Measurements from ENCODE around the gene NFATC1.

The NFATC1 gene

DNA sequence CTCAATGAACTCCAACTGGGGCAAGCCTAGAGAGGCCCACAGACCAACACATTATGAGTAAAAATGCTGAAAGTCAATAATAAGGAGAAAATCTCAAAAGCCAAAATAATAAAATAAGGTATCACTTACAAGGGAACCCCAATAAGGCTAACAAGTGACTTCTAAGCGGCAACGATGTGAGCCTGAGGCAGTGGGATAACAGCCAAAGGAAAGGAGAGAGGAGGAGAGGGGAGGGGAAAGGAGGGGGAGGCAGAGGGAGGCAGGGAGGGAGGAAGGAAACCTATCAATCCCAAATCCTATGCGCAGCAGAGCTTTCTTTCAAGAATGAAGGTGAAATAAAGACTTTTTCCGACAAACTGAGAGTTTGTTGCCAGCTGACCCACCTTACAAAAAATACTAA is 6.0 kb upstream of the NFATC1 start:
- no peak for DNase-seq (ENCODE audit: low read depth)

DNA sequence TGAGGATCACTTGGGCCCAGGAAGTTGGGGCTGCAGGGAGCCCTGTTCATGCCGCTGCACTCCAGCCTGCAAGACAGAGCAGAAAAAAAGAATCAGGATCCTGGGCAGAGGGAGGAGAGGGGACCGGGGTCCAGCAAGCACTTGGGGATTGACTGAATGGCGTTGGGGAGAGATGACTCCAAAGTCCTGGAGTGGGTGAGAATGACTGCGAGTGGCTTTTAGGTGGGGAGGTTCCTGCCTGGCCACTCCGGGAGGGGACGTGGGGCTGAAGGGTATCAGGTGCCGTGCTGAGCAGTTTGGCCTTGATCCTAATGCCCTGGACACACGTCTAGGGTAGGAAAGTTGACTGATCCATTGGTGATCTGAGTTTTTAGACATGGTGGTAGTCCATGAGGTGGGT is 3.5 kb upstream of the NFATC1 start:
- no peak for DNase-seq (ENCODE audit: low read depth)

DNA sequence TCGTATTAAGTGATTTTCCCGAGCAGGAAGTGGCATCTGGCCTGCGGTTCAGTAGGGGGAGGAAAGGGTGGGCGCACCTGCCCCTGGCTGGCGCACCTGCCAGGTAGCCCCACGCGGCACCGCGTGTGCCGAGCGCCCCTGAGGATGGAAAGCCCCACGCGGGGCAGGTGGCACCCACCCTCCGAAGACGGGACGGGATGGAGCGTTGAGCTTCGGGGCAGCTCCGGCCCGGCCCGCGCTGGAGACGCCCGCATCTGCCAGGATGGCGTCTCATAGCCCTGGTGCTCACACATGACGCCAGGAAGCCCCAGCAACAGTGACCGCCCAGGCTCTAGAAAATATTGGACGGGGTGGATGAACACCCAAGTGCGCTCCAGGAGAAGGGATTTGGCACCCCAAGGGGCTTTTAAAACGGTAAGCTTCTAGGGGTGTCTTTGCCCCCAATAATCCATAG is 2.5 kb upstream of the NFATC1 start:
- DNase-seq (ENCODE audit: low read depth) = no peak

DNA sequence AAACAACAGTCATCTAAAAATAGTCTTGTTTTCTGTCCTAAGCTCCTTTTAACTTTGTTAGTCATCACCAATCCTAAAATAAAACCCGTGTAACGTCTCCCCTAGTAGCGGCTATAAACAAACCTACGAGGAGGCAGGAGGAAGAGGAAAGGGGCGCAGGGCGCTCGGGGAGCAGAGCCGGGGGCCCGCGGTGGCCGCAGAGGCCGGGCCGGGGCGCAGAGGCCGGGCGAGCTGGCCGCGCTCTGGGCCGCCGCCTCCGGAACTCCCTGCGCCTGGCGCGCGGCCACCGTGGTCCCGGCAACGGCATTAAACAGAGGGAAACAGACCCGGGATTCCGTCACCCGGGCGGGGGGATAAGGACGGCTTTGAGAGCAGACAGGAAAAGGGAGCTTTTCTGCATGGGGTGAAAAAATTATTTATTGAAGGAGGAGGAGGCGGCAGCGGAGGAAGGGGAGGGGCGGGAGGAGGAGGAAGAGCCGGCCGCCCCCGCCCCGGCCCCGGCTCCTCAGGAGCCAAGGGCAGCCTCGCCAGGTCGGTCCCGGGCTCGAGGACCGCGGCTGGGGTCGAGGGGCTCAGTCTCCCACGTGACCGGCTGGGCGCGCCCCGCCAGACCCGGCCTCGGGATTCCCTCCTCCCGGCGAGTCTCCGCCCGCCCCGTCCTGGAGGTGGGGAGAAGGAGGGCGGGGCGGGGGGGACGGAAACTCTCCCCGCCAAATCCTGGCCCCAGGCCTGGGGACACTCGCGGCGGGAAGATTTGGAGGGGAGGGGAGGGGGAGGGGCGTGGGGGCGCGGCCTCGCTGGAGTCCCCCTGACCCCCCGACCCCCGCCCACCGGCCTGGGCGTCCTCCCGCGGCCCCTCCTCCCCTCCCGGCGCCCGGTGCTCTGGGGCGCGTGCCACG is 1.8 kb upstream of the NFATC1 start:
- DNase-seq (ENCODE audit: low read depth) = no peak

DNA sequence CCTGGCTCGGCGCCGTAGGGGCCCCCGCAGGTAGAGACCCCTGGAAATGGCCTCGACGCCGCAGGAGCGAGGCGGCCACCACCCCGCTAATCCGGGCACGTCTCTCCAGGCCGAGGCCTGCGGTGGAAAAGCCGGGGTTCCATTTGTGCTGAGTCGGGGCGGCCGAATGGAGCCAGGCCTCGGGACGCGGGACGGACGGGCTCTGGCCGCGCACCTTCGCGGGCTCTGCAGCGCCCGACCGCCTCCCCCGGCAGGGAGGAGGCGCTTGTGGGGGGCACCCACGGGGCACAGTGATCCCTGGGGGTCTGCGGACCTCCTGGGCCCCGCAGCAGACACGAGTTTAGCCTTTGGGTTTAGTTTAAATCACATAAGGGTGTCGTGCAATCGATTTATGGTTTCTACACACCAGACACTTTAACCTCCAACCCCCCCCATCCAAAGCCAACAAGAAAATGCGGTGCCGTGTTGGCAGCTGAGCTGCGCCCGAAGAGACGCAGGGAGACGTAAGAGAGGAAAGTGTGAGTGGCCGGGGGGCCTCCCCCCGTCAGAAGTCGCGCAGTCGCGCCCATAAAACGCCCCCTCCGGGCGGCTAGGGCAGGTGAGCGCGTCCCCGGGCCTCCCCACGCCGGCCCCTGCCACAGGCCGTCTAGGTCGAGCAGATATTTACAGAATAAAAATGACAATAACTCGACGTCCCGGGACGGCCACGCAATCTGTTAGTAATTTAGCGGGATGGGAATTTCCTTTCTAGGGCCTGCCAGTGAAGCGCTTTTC is 1.0 kb upstream of the NFATC1 start:
- no peak for DNase-seq (ENCODE audit: low read depth)

DNA sequence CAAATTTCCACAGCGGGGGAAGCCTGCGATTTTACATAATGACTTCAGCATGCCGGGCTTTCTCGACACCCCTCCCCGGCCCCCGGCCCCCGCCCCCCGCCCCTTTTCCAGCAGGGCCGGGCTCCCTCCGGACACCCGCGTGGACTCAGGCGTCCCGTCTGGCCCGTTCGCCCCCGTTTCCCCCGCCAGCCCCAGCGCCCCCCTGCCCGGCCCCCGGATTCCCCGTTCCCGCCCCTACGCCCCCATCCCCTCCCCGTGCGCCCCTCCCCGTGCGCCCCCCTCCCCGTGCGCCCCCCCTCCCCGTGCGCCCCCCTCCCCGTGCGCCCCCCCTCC is 456 bp upstream of the NFATC1 start:
- DNase-seq (ENCODE audit: low read depth) = no peak

DNA sequence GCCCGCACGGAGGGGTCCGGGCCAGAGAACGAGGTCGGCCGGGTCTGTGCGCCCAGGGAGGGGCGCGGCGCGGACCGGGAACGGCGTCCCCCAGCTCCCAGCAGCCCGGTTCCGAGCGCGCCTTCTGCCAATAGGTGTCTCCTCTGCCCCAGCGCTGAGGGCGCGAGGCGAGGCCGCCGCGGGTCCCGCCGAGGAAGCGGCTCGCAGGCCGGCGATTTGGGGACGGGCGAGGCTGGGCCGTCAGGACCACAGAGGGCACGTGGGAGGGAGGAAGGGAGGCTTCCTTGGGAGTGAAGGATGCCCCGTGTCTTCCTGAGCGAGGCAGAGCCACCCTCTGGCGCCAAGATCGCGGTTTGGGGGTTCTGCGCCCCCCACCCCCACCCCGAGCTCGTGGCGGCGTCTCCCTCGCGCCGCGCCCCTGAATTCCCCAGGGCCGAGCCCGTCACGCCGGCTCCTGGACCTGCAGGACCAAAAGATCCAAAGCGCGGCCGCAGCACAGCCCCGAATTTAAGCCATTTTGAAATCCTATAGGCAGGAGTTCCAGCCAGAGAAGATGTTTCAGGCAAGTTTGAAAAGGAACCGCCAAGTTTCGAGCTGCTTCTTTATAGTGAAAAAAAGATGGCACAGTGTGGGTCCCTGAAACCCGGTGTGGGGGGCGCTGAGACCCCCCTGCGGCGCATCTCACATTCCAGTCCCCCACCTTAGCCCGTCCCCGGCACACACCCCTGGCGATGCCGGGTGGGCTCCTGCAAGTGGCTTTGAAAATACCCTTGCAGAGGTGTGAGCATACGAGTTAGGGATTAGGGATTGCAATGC is 909 bp downstream of the NFATC1 start:
- no peak for DNase-seq (ENCODE audit: low read depth)

DNA sequence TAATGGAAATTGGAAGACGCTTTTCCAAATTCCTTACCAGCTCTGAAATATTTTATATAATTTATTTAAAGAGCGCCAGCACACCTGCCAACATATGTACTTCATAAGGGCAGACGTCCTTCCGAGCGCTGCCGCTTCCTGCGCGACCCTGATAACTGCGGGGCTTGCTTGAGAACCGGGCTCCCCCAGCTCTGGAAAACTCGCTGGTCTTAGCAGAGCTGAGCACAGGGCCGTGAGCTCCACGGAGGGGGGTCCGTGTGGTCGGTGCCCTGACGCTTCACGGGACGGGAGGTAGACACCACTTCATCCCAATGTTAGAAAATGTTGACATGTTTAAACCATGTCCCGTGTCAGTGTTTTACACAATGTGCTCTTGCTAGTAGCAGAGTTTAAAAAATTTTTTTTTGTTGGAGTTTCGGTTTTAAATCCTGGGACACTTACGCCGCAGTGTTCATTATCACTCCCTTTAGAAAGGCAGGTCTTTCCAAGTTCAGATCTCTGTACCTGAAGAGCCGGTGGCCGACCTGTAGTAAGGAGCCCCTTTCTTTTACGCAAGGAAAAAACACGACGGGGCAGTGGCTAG is 1.6 kb downstream of the NFATC1 start:
- no peak for DNase-seq (ENCODE audit: low read depth)

DNA sequence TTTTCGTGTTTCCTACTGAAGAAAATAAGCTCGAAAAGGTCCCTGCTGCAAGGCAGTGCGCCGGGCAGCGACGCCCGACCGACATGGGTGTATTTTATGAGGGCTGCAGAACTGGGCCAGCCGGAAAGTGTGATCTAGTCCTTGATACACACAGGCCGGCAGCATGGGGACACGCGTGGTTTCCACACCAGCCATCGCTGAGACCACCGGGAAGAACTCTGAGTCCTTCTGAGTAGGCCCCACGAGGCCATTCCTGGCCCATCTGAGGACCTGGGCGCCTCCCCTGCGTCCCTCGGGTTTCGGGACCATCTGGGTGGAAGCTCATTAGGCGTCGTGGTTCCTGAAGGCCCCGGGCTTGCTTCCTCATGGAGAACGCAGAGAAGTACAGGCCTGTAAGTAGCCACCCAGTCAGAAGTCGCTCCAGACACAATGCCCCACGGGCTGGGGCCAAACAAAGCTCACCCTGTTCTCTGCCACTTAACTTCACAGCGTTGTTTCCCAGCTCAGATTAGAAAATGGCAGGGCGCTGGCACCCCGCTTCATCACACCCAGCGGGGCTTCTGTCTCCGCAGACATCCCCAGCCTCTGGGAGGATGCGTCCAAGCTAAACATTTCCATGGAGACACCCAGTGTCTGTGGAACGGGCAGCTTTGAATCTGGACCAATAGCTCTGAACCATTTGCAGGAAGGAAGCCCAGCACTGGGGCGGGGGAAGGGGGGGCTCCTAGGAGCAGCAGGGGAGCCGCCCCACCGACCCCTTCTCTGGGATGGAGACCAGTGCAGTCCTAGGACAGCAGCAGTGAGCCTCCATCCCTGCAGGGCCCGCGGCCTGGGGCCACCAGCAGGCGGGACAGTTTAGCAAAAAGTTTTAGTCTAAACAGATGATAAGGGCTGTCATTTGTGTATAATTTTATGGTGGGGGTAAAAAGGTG is 2.4 kb downstream of the NFATC1 start:
- DNase-seq (ENCODE audit: low read depth) = no peak

DNA sequence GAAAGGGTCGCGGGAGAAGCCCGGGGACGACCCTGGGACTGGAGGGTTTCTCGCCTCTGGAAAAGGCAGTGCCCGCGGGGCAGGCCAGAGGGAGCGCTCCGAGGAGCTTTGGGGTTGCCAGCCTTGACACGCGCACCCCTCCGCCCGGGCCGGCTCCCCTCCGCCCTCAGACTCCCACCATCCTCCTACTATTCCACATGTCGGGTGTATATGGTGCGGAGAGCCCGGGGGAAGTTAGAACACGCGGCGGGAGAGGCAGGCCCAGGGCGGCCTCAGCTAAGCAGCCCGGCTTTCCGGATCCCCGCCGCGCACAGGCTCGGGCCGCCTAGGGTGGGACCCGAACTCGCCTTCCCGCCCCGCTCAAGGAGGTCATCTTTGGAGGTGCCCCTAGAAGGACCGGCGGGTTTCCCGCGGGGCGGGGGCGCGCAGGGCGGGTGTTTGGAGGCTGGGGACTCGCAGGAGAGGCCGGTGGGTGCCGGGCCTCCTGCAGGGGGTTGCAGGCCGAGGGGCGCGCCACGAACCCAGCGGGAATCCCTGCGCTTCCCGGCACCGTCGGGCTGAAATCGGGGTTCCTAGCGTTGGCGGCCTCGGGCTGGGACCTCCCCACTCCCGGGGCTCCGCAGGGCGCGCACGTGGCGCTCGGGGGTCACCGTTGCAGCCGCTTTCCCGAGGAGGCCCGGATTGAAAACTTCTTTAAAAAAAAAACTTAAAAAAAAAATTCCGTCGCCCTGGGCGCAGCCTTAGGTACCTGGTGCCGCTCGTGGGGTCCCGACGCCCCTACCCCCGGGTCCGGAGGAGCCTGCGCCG is 3.7 kb downstream of the NFATC1 start:
- no peak for DNase-seq (ENCODE audit: low read depth)

DNA sequence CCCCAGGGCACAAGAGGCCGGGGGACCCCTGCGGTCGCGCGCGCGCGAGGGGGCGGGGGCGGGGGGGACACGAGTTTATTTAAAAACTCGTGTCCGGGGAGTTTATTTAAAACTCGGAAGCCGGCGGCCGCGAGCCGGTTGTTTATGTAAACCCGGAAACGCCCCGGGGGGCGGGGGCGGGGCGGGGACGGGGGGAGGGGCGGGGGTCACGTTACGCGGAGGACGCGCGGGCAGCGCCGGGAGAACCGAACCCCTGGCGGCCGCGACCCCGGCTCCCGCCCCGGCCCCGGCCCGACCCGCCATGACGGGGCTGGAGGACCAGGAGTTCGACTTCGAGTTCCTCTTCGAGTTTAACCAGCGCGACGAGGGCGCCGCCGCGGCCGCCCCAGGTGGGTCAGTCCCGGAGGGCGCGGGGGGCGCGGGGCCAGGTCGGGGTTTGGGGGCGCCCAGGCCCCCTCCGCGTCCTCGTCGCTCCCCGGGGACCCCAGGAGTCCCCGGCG is 4.4 kb downstream of the NFATC1 start:
- DNase-seq (ENCODE audit: low read depth) = no peak

DNA sequence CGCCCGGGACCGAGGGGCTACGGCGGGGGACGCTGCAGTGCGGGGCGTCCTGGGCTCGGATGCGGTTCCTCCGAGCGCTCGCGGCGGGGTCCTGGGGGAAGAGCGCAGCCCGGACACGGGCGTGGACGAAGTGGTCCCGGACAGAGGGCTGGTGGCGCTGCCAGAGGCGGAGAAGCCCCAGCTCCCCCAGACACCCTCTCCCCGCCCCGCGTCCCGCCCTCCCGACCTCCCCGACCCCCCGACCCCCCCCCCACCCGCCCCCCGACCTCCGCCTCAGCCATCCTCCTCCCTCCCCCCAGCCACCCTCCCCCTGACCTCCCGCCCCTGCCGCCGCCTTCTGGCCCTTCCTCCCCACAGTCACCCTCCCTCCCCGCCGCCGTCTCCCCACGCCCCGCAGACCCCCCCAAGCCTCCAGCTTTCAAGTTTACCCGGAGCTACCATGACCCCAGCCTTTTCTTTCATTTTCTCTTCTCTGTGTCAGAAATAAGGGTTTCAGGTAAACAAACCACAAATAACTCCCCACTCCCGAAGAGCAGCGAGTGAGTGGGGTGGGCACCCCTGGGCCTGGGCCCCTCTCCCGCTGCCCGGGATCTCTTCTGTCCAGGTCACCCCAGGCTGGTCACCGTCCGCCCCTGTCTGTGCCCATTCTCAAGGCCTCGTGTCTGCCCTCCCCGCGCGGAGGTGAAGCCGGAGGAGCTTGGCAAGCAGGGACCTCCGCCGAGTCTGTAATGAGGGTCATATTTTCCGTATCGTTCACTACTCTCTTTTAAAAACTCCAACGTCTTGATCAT is 5.1 kb downstream of the NFATC1 start:
- no peak for DNase-seq (ENCODE audit: low read depth)

DNA sequence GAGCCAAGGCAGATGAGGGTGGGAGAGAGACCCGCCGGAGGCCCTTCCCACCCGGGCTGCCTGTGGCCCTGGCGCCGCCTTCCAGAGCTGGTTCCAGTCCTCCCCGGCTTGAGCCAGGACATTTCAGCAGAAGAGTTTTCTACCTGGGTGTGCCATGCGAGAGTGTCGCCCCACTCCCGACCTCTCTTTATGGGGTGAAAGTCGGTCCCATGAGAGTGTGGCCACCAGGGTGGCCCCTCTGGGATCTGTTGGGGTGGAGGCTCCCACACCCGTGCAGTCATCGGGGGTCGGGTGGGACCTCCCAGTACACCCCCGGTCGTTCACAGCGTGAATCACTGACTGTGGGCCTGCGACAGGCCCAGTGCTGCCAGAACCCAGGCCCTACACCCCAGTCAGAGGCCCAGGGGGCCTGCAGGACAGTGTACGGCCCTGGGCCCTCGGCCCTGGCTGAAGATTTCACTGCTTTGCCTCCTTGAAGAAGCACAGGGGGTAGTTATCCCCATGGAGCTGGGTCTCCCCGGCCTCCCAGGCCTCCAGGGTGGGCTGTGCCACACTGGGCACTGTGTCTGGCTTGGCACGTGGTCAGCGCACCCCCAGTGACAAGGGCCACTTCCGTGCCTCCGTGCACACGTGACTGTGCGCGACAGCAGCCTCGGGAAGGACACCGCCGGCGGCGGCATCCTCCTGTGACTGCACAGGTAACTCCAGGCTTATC is 5.9 kb downstream of the NFATC1 start:
- DNase-seq (ENCODE audit: low read depth) = no peak

DNA sequence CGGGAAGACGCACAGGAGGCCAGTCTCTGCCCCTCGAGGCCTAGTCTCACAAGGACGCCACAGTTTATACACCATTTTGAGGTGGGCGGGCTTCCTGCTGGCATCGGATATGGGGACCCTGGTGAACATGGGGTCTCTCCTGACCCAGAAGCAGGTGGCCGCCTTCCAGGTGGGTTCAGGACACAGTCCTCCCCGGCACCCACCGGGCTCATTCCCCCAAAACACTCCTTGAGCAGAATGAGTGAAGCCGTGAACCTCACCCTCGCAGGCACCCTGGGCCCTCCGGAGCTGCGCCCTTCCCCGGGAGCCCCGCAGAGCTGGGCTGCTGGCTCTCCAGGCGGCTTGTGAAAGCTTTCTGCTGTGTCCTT is 6.5 kb downstream of the NFATC1 start:
- DNase-seq (ENCODE audit: low read depth) = no peak

DNA sequence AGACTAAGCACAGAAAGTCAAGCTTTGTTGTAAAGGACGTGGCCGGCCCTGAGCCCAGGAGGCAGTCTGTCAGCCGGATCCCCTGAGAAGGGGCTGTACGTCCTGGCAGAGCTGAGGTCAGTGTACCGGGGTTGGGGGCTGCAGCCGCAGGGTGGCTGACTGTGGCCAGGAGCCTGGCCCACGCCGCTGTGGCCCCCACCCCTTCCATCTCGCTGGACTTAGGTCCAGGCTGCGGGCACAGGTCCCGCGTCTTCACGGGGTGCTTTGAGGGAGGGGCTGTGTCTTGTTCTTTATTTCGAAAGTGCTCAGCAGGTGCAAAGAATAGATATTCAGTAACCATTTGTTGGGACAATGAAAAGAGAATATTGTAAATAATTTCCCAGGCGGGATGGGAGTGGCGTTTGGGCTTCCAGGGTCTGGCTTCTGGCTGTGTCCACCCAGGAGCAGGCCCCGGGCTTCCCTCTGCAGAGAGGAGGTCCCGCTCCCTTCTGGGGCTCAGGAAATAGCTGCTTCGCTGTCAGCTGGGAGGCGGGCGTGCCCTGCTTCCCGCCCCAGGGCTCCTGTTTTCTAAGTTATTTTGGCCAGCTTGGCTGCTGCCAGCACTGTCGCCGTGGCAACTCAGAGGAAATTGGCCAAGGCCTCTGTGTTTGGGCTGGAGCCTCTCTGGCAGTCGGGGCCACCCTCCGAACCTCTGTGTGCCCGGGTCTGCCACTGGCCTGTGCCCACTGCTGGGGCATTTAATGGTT is 7.4 kb downstream of the NFATC1 start:
- no peak for DNase-seq (ENCODE audit: low read depth)

DNA sequence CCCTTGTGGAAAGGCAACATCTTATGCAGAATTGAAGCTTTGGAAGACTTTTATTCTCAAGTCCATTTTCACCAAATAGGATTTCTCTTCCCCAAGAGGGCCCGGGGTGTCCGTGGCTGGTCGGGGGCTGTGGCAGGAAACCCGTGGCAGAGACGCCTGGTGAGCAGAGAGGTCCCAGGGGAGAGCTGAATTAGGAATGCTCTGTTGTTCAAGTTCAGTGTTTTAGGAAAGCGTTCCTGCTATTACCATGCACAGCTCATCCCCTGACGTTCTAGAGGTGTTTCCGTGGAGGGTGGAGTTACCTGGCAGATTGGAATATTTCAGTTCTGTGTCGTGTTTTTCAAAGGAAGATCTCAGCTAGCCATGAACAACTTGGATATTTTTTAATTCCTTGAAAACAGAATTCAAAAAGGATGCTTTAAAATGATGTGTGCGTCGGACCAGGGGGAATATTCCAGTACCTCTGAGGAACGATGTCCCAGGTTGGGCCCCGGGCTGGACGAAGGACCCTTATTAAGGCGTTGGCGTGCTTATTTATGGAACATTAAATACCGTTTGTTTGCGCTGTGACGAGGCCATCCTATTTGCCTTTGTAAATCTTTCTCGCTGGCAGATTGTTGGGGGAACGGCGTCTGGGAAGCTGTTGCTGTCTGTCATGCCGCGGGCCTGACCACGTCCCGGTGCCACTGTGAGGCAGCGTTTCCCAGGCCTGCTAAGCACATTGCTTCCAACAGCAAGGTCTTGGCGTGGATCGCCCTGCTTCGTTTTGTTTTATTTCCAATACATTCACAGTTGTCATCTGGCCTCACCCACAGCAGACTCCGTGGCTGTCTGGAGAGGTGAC is 8.2 kb downstream of the NFATC1 start:
- no peak for DNase-seq (ENCODE audit: low read depth)

DNA sequence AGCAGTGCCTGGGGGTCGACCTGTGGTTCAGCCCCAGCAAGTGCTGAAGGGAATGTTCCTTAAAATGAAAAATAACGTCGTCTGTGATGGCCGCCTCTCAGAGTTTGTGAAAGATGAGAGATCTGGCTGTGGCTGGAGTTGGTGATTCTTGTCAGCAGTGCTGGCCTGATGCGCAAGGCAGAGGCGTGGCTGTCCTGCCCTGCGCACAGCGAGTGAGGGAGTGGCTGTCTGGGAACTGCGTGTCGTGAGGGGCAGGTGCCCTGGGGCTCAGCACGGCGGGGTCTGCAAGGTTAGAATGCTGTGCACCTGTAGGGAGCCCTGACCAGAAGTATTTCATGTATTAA is 8.8 kb downstream of the NFATC1 start:
- DNase-seq (ENCODE audit: low read depth) = no peak

Data from stimulated activated CD8-positive, alpha-beta memory T cell treated with anti-CD3 and anti-CD28 coated beads, Interleukin-15, amount 100 ng/mL, for 24 hours (primary cell).